D341Med (cell line): ENCODE results near the gene DNM3.

Source experiments
- DNase-seq: peaks from one replicate; pipeline ENCODE4 v3.0.0; 2012; ENCODE audit warnings: low spot score

Gene DNM3

GRCh38 chr1:171919891-171920887 lies 78.9 kb downstream of the DNM3 start:
- DNase-seq = no peak

DNA sequence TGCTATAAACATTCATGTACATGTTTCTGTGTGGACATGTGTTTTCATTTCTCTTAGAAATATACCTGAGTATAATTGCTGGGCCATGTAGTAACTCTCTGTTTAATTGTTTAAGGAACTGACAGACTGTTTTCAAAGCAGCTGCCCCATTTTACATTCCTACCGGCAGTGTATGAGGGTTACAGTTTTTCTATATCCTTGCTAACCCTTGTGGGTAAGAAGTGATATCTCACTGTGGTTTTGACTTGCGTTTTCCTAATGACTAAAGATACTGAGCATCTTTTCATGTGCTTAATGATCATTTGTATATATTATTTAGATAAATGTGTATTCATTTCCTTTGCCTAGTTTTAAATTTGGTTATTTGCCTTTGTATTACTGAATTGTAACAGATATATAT lies 81.7 kb downstream of the DNM3 start:
- DNase-seq = no peak

- no peak for DNase-seq
Measured at GRCh38 chr1:171929121-171929520, 87.8 kb downstream of the DNM3 start.

GRCh38 chr1:171931752-171932151 lies 90.5 kb downstream of the DNM3 start:
- DNase-seq = no peak

DNA sequence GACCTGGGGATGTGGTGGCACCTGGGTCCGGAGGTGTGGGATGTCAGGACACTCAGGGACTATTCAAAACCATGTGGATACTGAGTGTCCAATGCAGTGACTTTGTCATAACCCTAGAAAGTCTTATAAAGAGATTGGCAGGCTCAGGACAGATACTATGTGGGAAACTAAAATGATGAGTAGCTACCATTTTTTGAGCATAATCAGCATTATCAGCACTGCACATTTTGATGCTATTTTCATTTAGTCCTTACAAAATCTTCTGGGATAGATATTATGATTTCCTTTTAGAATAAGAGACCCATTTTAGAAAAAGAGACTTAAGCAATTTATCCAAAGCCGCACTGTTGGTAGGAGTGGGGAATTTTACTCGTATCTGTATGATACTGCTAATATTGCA lies 93.4 kb downstream of the DNM3 start:
- DNase-seq = no peak

DNA sequence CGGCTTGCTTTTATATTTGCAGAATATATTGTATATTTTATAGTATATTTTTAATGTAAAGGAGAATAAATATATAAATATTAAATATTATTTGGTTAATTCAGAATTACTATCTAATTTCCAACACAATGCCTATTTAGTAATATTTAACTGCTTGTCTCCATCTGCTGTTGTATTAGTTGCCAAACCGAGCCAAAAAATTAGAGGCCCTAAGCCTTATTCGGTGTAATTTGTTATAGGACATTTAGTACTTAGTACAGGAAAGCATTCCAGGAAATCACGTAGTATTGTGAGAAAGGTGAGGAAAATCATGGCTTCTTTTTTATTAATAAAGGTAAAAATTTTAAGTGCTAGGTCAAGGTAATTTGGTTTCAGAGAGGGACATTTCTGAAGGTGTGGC lies 93.8 kb downstream of the DNM3 start:
- no peak for DNase-seq

DNA sequence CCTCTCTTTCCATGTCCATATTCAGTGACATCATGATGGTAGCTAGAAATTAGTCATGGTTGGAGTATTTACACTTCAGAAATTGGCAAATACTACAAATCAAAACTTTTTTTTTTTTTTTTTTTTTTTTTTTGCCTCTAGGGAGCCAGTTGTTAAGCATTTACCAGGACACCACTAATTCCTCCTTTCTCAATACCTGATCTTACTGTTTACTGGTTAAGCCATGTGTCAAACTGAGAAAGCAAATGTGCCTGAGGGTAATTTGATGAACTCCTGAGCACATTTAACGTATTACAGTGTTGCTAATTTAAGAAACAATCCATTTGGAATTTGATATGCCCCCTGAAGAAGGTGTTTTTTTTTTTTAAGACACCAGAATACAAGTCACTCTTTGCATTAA lies 94.4 kb downstream of the DNM3 start:
- DNase-seq = no peak

DNA sequence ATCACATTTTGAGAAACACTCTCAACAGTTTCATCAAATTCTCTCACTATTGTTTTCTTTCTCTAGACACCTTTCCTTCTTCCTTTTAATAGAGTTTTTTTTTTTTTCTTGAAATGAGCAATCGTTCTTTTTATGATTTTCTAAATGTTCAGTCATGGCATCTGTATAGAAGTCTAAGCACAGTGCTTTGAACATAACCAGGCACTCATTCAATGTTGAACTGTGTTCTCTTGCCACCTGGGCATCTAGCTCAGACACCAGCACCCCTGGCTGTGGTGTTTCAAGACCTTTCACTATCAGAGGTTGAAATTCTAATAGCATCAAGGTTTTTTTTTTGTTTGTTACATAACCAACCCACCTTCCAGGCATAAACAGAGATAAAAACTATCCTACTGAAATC lies 96.6 kb downstream of the DNM3 start:
- DNase-seq = no peak

- no peak for DNase-seq
Measured at GRCh38 chr1:171939740-171940139, 98.4 kb downstream of the DNM3 start.

DNA sequence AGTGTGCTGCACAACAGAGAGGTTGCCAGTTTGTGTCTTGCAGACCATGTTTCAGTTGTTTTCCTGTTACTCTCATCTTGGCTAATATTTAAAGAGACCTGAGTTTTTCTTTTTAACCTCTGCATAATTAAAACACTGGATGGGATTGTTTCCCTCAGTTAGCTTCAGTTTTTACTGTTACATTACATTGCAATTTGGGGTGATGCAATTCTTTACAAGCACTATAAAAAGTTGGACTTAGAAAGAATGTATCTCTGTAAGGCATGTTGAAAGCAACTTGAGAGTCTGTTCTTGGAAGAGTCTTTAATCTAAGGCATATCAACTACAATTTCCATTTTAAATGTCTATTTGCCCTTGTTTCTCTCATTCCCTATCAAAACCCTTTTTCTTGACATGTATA lies 99.1 kb downstream of the DNM3 start:
- no peak for DNase-seq

- no peak for DNase-seq
Measured at GRCh38 chr1:171941920-171942319, 100.6 kb downstream of the DNM3 start.

DNA sequence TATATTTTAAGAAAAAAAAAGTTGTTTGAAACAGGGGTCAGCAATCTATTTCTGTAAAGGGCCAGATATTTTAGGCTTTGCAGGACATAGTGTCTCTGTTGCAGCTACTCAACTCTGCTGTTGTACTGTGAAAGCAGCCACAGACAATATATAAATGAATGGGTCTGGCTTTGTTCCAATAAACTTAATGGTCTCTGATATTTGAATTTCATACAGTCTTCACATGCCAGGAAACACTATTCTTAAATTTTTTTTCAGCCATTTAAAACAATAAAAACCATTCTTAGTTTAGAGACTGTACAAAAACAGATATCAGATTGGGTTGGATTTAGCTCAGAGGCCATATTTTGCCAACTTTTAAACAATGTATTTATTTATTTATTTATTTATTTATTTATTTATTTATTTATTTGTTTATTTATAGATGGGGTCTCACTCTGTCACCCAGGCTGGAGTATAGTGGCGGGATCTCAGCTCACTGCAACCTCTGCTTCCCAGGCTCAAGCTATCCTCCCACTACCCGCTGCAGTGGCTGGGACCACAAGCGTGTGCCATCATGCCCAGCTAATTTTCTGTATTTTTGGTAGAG lies 102.8 kb downstream of the DNM3 start:
- no peak for DNase-seq

DNA sequence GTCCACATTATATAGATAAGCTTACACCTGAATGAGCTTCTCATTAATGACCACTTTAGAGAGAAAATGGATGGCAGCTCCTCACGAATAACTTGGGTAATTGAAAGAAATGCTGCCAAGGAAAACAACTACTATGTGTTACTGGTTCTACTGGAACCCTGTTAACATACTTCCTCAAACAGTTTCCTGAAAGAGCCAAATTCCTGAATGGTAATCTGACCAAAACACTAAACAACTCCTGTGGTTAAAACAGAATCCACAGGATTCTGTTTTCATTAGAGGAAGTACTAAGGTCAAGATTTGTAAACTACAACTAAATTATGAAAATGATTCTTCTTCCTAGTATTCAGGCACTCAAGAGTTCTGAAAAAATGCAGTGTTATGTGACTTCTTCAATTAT lies 107.2 kb downstream of the DNM3 start:
- DNase-seq = no peak

DNA sequence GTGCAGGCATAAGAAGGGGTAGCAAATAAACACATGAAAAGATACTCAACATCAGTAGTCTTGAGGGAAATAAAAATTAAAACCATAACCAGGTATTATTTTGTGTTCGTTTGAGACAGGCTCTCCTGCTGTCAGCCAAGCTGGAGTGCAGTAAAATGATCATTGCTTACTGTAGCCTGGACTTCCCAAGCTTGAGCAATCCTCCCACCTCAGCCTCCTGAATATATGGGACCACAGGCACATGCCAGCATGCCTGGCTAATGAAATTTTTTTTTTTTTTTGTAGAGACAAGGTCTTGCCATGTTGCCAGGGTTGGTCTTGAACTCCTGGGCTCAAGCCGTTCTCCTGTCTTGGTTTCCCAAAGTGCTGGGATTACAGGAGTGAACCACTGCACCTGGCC lies 108.0 kb downstream of the DNM3 start:
- no peak for DNase-seq

- DNase-seq = no peak
Measured at GRCh38 chr1:171953835-171954234, 112.5 kb downstream of the DNM3 start.

DNA sequence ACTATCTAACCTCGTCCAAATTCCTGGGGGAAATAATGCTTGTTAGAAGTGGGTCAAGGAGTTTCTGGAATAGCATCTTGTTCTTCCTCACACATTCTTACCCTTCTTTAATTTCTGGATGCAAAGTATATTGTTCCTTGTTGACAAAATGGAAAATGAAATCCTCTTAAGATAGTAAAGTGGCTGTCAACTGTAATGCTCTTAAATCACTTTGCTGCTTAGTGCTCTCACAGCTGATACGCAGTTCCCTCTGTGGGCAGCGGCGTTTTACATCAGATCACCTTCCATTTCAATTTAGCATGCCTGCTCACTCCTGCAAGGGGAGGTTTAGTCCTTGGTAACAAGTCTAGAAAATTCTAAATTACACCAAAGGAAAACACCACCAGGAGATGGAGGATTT lies 113.1 kb downstream of the DNM3 start:
- DNase-seq = peak; percentile 62

DNA sequence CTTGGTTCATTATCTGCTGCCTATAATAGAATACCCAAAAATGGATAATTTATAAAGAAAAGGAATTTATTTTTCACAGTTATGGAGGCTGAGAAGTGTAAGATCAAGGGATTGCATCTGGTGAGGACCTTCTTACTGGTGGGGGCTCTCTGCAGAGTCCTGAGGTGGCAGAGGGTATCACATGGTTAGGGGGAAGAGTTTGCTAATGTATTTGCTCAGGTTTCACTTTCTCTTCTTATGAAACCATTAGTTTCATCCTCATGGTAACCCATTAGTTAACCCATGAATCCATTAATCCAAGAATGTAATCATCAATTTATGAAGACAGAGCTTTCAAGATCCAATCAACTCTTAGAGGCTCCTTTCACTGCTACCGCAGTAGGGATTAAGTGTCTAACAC lies 120.6 kb downstream of the DNM3 start:
- no peak for DNase-seq

GRCh38 chr1:171963762-171964161 lies 122.5 kb downstream of the DNM3 start:
- no peak for DNase-seq

- no peak for DNase-seq
Measured at GRCh38 chr1:171965777-171966176, 124.5 kb downstream of the DNM3 start.

DNA sequence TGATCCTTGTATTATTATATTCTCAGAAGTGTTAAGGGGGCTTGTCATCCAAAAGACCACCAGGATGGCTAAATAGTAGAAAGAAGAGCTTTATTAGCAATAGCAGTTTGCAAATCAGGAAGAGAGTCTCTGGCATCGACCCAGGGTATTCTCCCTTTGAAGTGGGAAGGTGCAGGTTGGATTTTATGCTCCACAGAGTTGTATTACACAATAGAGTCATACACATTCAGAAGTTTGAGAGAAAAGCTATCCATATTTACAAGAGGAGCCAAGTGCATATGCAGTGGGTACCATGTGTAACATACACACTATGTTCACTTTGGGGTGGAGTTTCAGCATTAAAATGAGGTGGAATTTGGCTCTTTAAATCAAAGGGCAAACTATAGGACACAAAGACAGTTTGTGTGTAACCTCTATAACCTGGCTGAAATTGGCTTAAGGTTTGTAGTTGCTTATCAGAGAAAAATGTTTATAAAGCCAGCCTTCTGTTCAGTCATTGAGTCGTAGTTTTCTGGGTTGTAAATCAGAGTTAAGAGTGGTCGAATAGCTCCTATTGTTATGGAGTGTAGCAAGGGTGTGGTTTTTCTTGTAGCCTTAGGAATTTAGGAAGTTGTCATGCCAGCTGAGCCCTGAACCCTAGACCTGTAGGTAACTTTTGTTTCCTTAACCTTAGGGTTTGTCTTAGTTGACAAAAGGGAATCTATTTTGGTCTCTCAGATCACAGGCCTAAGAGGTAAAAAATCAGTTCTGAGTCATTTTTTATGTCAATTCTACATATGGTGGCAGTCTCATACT lies 125.3 kb downstream of the DNM3 start:
- DNase-seq = no peak

GRCh38 chr1:171969226-171969625 lies 127.9 kb downstream of the DNM3 start:
- no peak for DNase-seq

- no peak for DNase-seq
Measured at GRCh38 chr1:171969813-171970212, 128.5 kb downstream of the DNM3 start.

DNA sequence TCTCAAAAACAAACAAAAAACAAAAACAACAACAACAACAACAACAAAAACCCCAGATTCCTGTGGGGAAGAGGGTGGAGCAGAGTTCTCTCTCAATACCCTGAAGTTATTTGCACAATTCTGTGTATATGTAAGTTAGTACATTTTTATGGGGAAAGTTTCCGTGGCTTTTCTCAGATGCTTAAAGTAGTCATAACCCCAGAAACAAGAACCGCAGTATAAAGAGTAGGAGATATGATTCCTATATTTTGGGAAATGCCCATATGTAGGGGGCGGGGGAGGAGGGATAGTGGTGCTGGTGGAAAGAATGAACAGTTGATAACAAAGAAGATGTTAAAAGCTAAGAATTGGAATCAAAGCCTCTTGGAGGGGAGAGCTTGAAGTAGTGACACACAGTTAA lies 131.5 kb downstream of the DNM3 start:
- DNase-seq = no peak
